Uterus (tissue), 4 donors: ENCODE data around the gene LMO7. TPM values are rescaled to one million over a fixed set of nuclear protein-coding genes. Genes with fewer than 3 reads are reported as not detected.
"Not testable (repeated sequence)": the region's sequence is repeated elsewhere in the genome, so short reads cannot be mapped to it uniquely, and the experiment has no call there.

ENCODE experiments used
- DNase-seq, 2 donors: peaks; one replicate each; pipeline ENCODE4 v3.0.0-alpha.2; 2019 to 2020
- H3K27ac ChIP-seq, 2 donors: fragments of 200-600 bp; sonication (generic); 1 replicate in 1 of 2; 2 replicates in 1 of 2; pipeline ENCODE4 v1.5.1; 2016 to 2018
- H3K27me3 ChIP-seq, 2 donors: fragments of 200-600 bp; sonication (generic); one replicate each; pipeline ENCODE4 v1.5.1; 2018 to 2019; ENCODE audit warnings: control low read depth in 1 of 2
- H3K36me3 ChIP-seq, 2 donors: fragments of 200-600 bp; sonication (generic); one replicate each; pipeline ENCODE4 v1.5.1; 2019; ENCODE audit warnings: control low read depth in 1 of 2
- H3K4me1 ChIP-seq, 2 donors: fragments of 200-600 bp; sonication (generic); one replicate each; pipeline ENCODE4 v1.5.1; 2018 to 2019; ENCODE audit warnings: control low read depth in 1 of 2
- H3K4me3 ChIP-seq, 2 donors: fragments of 200-600 bp; sonication (generic); 1 replicate in 1 of 2; 2 replicates in 1 of 2; pipeline ENCODE4 v1.5.1; 2018 to 2019; ENCODE audit warnings: mild to moderate bottlenecking in 1 of 2
- H3K9me3 ChIP-seq, 2 donors: fragments of 200-600 bp; sonication (generic); one replicate each; pipeline ENCODE4 v1.5.1; 2019; ENCODE audit warnings: control low read depth in 1 of 2
- POLR2A ChIP-seq, 2 donors: fragments of 450-650 bp; IDR thresholded peaks; one replicate each; pipeline ENCODE4 v1.6.1; 2016; ENCODE audit warnings: antibody characterized with exemption in 2 of 2, mild to moderate bottlenecking in 1 of 2, moderate library complexity in 1 of 2
- intact Hi-C: fragments of 100-400 bp; cut with DNase I; formaldehyde crosslinking; loops from one replicate; pipeline ENCODE4 v1.15.1; 2023; ENCODE audit warnings: low total_unique reads
- total RNA-seq, 4 donors: library from RNA; depleted of rRNA in 3 of 4; stranded (reverse); fragments of >200 nt in 3 of 4; gene quantifications; one replicate each; pipeline versions ENCODE4 v1.1.0 to v1.2.4, GENCODE V29; 2014 to 2023
- TF ChIP-seq, protein P1 (sequence below), 4 experiments: fragments of 200-600 bp in 2 of 4; fragments of 450-650 bp in 2 of 4; sonication (generic) in 2 of 4; IDR thresholded peaks; one replicate each; pipeline ENCODE4 v1.5.1; 2016 to 2019; ENCODE audit warnings: antibody characterized with exemption in 4 of 4, mild to moderate bottlenecking in 2 of 4, moderate library complexity in 1 of 4
- donor health status: DM: yes; HTN: yes; CAD: no.

LMO7 gene
- total RNA-seq, 4 donors from 2014 or later, result 2.6 to 55.4 (median 24.2) TPM

- H3K9me3 ChIP-seq, result no peaks in the 10 kb centered on the region
- H3K4me3 ChIP-seq, result no peak overlapping the region
- no peaks in the 10 kb centered on the region for H3K27me3 ChIP-seq
- H3K36me3 ChIP-seq, result no peaks in the 10 kb centered on the region
- no peaks in the 10 kb centered on the region for H3K4me1 ChIP-seq
- no peak for TF ChIP-seq POLR2A (IDR thresholded peaks at IDR 0.05)
- TF ChIP-seq, protein P1, sequence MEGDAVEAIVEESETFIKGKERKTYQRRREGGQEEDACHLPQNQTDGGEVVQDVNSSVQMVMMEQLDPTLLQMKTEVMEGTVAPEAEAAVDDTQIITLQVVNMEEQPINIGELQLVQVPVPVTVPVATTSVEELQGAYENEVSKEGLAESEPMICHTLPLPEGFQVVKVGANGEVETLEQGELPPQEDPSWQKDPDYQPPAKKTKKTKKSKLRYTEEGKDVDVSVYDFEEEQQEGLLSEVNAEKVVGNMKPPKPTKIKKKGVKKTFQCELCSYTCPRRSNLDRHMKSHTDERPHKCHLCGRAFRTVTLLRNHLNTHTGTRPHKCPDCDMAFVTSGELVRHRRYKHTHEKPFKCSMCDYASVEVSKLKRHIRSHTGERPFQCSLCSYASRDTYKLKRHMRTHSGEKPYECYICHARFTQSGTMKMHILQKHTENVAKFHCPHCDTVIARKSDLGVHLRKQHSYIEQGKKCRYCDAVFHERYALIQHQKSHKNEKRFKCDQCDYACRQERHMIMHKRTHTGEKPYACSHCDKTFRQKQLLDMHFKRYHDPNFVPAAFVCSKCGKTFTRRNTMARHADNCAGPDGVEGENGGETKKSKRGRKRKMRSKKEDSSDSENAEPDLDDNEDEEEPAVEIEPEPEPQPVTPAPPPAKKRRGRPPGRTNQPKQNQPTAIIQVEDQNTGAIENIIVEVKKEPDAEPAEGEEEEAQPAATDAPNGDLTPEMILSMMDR (IDR thresholded peaks at IDR 0.05), result no peak
- no peak overlapping the region for H3K27ac ChIP-seq
- intact Hi-C loops, result no loop called here
- no peak for DNase-seq
Observed at GRCh38 chr13:75725736-75726135, 89.6 kb downstream of the LMO7 start.

- TF ChIP-seq, protein P1 (IDR thresholded peaks at IDR 0.05), result no peak
- no peak for TF ChIP-seq POLR2A (IDR thresholded peaks at IDR 0.05)
- Histone ChIP-seq H3K36me3 (no peaks in the 10 kb centered on the region), H3K4me3 (no peak overlapping the region), H3K4me1 (no peaks in the 10 kb centered on the region), H3K27me3 (no peaks in the 10 kb centered on the region), H3K27ac (no peak overlapping the region), H3K9me3 (no peaks in the 10 kb centered on the region)
- intact Hi-C loops, result no loop called here
- DNase-seq, result no peak
Observed at GRCh38 chr13:75726306-75726705, 90.2 kb downstream of the LMO7 start.

GRCh38 chr13:75733113-75733512, 97.0 kb downstream of the LMO7 start:
- H3K36me3 ChIP-seq, H3K4me1 ChIP-seq, H3K27me3 ChIP-seq, H3K4me3 ChIP-seq, H3K9me3 ChIP-seq, DNase-seq, intact Hi-C loops, H3K27ac ChIP-seq: not testable (repeated sequence)

DNA sequence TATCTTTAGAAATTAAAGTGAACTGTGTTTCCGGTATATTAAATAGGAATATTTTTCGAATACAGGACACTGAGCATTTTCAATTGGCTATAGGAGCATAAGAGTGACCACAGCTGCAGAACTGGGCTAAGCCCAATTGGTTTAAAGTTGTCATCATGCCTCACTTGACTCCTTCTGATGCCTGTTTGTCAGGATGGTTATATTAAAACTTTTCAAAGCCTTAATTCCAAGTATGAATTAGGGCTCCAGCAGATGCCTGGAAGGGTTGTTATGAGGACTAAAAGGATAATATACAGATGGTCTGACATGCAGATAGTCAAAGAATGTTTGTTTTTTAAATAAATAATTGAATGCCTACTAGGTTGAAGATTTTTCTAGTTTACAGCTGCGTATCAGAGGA, 100.0 kb downstream of the LMO7 start:
- Histone ChIP-seq H3K4me3 (no peak overlapping the region), H3K36me3 (no peaks in the 10 kb centered on the region), H3K9me3 (no peaks in the 10 kb centered on the region), H3K27ac (no peak overlapping the region), H3K27me3 (no peaks in the 10 kb centered on the region), H3K4me1 (no peaks in the 10 kb centered on the region)
- intact Hi-C loops, result no loop called here
- TF ChIP-seq, protein P1 (IDR thresholded peaks at IDR 0.05), result no peak
- TF ChIP-seq POLR2A (IDR thresholded peaks at IDR 0.05), result no peak
- DNase-seq, result no peak

GRCh38 chr13:75738841-75739240, 102.7 kb downstream of the LMO7 start:
- Histone ChIP-seq H3K27ac (no peak overlapping the region), H3K4me1 (no peaks in the 10 kb centered on the region), H3K27me3 (no peaks in the 10 kb centered on the region), H3K4me3 (no peak overlapping the region), H3K9me3 (no peaks in the 10 kb centered on the region), H3K36me3 (no peaks in the 10 kb centered on the region)
- TF ChIP-seq POLR2A (IDR thresholded peaks at IDR 0.05), result no peak
- TF ChIP-seq, protein P1 (IDR thresholded peaks at IDR 0.05), result no peak
- no peak for DNase-seq
- intact Hi-C loops, result no loop called here

GRCh38 chr13:75739244-75739868, 103.2 kb downstream of the LMO7 start:
- no peak for TF ChIP-seq POLR2A (IDR thresholded peaks at IDR 0.05)
- TF ChIP-seq, protein P1 (IDR thresholded peaks at IDR 0.05), result no peak
- Histone ChIP-seq H3K4me3 (no peak overlapping the region), H3K27ac (no peak overlapping the region), H3K27me3 (no peaks in the 10 kb centered on the region), H3K9me3 (no peaks in the 10 kb centered on the region), H3K4me1 (no peaks in the 10 kb centered on the region), H3K36me3 (no peaks in the 10 kb centered on the region)
- DNase-seq, result no peak
- intact Hi-C loops, result no loop called here
